Endothelial cell of umbilical vein (primary cell): Measurements from ENCODE around the gene RNU5B-1. TPM values are rescaled to one million over a fixed set of nuclear protein-coding genes. Genes with fewer than 3 reads are reported as not detected.

Source experiments
- BruUV-seq: library from RNA; stranded (reverse); fragments of 400-500 nt; replicated peaks from 2 replicates; lab custom pipeline; 2021; lab: Mats Ljungman, UMichigan
- CTCF ChIA-PET: fragments of 300-600, 350-600 bp; sonication (Branson Sonifier 250); formaldehyde crosslinking; loops from one replicate; lab custom pipeline; 2021; ENCODE audit warnings: antibody characterized with exemption, inconsistent platforms; lab: Charles Lee
- POLR2A ChIA-PET: fragments of 300-600, 350-600 bp; sonication (Branson Sonifier 250); formaldehyde crosslinking; loops from one replicate; lab custom pipeline; 2021; ENCODE audit warnings: antibody characterized with exemption, inconsistent platforms; lab: Charles Lee
- DNase-seq: peaks from one replicate; pipeline ENCODE4 v3.0.0-alpha.2; 2011; ENCODE audit warnings: low read depth, low spot score
- FAIRE-seq: peaks from 2 replicates; lab custom pipeline; 2011; peaks lifted over from hg19 to GRCh38; lab: Jason Lieb, UNC
- H2AFZ ChIP-seq: 2 replicates; pipeline ENCODE4 v1.6.0; 2012; ENCODE audit warnings: low read depth, low read length, control low read depth, inconsistent platforms
- H3K27ac ChIP-seq: 2 replicates; pipeline ENCODE4 v1.5.1; 2011; ENCODE audit warnings: low read depth, mild to moderate bottlenecking, control low read depth, low read length, moderate library complexity; ENCODE audit not compliant: insufficient read depth
- H3K27me3 ChIP-seq, 2 experiments: 2 replicates each; pipeline versions ENCODE4 v1.6.0 to v1.6.1; 2011; ENCODE audit warnings: low read length in 2 of 2, mixed read lengths in 1 of 2; ENCODE audit not compliant: control insufficient read depth in 2 of 2, insufficient read depth in 2 of 2
- H3K36me3 ChIP-seq, 2 experiments: 2 replicates in 1 of 2; 3 replicates in 1 of 2; pipeline ENCODE4 v1.5.1; 2011; ENCODE audit warnings: low read length in 2 of 2, mild to moderate bottlenecking in 1 of 2, moderate library complexity in 1 of 2; ENCODE audit not compliant: control insufficient read depth in 2 of 2, insufficient read depth in 2 of 2; ENCODE audit errors: extremely low read depth in 1 of 2
- H3K4me1 ChIP-seq: 3 replicates; pipeline ENCODE4 v1.5.1; 2011; ENCODE audit warnings: mild to moderate bottlenecking, low read length; ENCODE audit not compliant: control insufficient read depth, insufficient read depth; ENCODE audit errors: extremely low read depth
- H3K4me2 ChIP-seq: 2 replicates; pipeline ENCODE4 v1.6.1; 2011; ENCODE audit warnings: low read length, control low read depth, mixed read lengths; ENCODE audit not compliant: insufficient read depth
- H3K4me3 ChIP-seq, 3 experiments: fragments of 200-600 bp in 1 of 3; sonication (generic), shearing (Covaris generic) in 1 of 3; replicated peaks in 1 of 3; 2 replicates each; pipeline ENCODE4 v1.5.1; 2011 to 2016; ENCODE audit warnings: control low read depth in 3 of 3, low read length in 3 of 3, mild to moderate bottlenecking in 2 of 3, inconsistent platforms in 1 of 3, low read depth in 1 of 3, moderate library complexity in 1 of 3; ENCODE audit not compliant: insufficient read depth in 1 of 3
- H3K79me2 ChIP-seq: 2 replicates; pipeline ENCODE4 v1.6.0; 2012; ENCODE audit warnings: low read length, inconsistent platforms; ENCODE audit not compliant: control insufficient read depth, insufficient read depth
- H3K9ac ChIP-seq: replicated peaks from 2 replicates; pipeline ENCODE3; 2011; ENCODE audit warnings: low read length, control low read depth; ENCODE audit not compliant: insufficient read depth; ENCODE audit errors: extremely low read depth
- H3K9me1 ChIP-seq: replicated peaks from 3 replicates; pipeline ENCODE4 v1.6.0; 2011; ENCODE audit warnings: mild to moderate bottlenecking, low read length; ENCODE audit not compliant: control insufficient read depth, insufficient read depth; ENCODE audit errors: extremely low read depth
- H3K9me3 ChIP-seq: replicated peaks from 2 replicates; pipeline ENCODE4 v1.5.1; 2012; ENCODE audit warnings: low read length, inconsistent platforms; ENCODE audit not compliant: control insufficient read depth, insufficient read depth
- H4K20me1 ChIP-seq: replicated peaks from 2 replicates; pipeline ENCODE3; 2011; ENCODE audit warnings: mild to moderate bottlenecking, low read length; ENCODE audit not compliant: control insufficient read depth, insufficient read depth; ENCODE audit errors: extremely low read depth
- EZH2 ChIP-seq: IDR thresholded peaks from 2 replicates; pipeline ENCODE4 v1.6.1; 2012; ENCODE audit warnings: borderline replicate concordance, low read depth, mild to moderate bottlenecking, moderate library complexity, low read length, inconsistent platforms; ENCODE audit not compliant: severe bottlenecking
- FOS ChIP-seq: IDR thresholded peaks from 2 replicates; pipeline ENCODE4 v1.6.1; 2011; ENCODE audit warnings: mild to moderate bottlenecking, low read length, moderate library complexity, borderline replicate concordance; ENCODE audit not compliant: insufficient read depth
- GATA2 ChIP-seq: IDR thresholded peaks from 2 replicates; pipeline ENCODE4 v1.7.0; 2011; ENCODE audit warnings: low read depth, mild to moderate bottlenecking, moderate library complexity, mixed read lengths, low read length; ENCODE audit not compliant: insufficient read length, insufficient read depth
- JUN ChIP-seq: IDR thresholded peaks from 2 replicates; pipeline ENCODE4 v1.6.1; 2011; ENCODE audit warnings: borderline replicate concordance, low read depth; ENCODE audit not compliant: insufficient read length, insufficient read depth
- MYC ChIP-seq: IDR thresholded peaks from one replicate; pipeline ENCODE4 v1.6.1; 2011; ENCODE audit warnings: mild to moderate bottlenecking, low read depth, low read length
- POLR2A ChIP-seq: IDR thresholded peaks from 2 replicates; pipeline ENCODE4 v1.6.1; 2012; ENCODE audit warnings: low read depth, mild to moderate bottlenecking, control low read depth, low read length
- POLR2AphosphoS5 ChIP-seq: IDR thresholded peaks from 2 replicates; pipeline ENCODE4 v1.6.1; 2012; ENCODE audit warnings: low read depth, mild to moderate bottlenecking, control low read depth, low read length, moderate library complexity; ENCODE audit not compliant: insufficient read depth
- dilution Hi-C: fragments of 300-500 bp; cut with MboI; formaldehyde crosslinking; loops from one replicate; pipeline ENCODE4 v1.15.0; 2019; ENCODE audit warnings: low sequenced_read_pairs; ENCODE audit not compliant: extremely low pct_ligation_motif_present
- intact Hi-C: fragments of 100-400 bp; cut with micrococcal nuclease; formaldehyde crosslinking; loops from one replicate; pipeline ENCODE4 v1.10.0; 2022
- polyA plus RNA-seq, 4 experiments: library from polyadenylated mRNA; depleted of rRNA in 3 of 4; stranded (reverse) in 3 of 4; unstranded in 1 of 4; fragments of >200 nt; gene quantifications; 2 replicates each; pipeline versions ENCODE4 v1.2.1 to v1.2.3, GENCODE V29; 2011 to 2012; ENCODE audit warnings: missing spikeins in 1 of 4
- total RNA-seq: library from RNA; stranded (reverse); gene quantifications from 2 replicates; pipeline ENCODE4 v1.2.3, GENCODE V29; 2021
- TF ChIP-seq, protein P1 (sequence below): IDR thresholded peaks from 2 replicates; pipeline ENCODE4 v1.6.1; 2011; ENCODE audit not compliant: insufficient read depth, insufficient read length
- TF ChIP-seq, protein P2 (sequence below), 2 donors: IDR thresholded peaks; 1 replicate in 1 of 2; 2 replicates in 1 of 2; pipeline ENCODE4 v1.5.1; 2011; ENCODE audit warnings: low read length in 2 of 2, mild to moderate bottlenecking in 2 of 2, moderate library complexity in 2 of 2, control low read depth in 1 of 2, inconsistent platforms in 1 of 2, low read depth in 1 of 2; ENCODE audit not compliant: insufficient read depth in 1 of 2; ENCODE audit errors: extremely low read depth in 1 of 2

Gene RNU5B-1
- total and polyA plus RNA-seq, 2 donors (not counting 3 experiments of a cell fraction or from before 2014, with no cell fraction given), result not detected

DNA sequence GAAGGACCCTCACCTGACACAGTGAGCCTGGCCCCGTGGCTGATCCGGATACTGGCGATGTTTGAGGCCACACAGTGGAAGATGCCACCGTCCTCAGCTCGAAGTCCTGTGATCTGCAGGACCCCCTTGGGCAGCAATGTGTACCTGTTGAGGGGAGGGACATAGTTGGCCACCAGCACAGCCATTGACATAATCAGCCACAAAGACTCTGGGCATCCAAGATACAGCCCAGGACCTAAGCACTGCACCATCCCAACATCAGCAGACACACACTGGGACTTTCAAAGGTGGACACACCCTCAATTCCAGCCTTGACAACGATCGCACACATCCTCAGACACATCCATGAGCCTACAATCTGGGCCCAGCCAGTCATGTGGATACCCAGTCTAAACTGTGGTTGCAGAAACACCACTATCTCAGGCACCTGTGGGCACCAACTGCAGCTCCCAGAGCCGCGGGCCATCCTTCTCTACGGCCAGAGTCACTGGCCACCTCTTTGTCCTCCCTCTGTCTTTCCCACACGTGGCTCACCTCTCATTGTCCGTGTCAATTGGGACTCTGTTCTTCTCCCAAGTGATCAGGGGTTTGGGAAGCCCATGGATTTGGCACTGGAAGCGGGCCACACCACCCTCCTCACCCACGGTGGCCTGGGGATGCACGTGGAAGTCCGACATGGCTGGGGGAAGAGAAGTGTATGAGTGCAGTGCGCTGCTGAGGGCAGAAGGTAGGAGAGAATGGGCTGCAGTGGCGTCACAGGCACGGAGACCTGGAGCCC is 31.0 kb downstream of the RNU5B-1 start:
- no peak for TF ChIP-seq EZH2
- TF ChIP-seq GATA2, result no peak
- no peak for TF ChIP-seq FOS
- no peak for TF ChIP-seq POLR2A
- TF ChIP-seq MYC, result no peak
- TF ChIP-seq POLR2AphosphoS5, result no peak
- TF ChIP-seq, protein P1, sequence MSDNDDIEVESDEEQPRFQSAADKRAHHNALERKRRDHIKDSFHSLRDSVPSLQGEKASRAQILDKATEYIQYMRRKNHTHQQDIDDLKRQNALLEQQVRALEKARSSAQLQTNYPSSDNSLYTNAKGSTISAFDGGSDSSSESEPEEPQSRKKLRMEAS, result no peak
- TF ChIP-seq, protein P2, sequence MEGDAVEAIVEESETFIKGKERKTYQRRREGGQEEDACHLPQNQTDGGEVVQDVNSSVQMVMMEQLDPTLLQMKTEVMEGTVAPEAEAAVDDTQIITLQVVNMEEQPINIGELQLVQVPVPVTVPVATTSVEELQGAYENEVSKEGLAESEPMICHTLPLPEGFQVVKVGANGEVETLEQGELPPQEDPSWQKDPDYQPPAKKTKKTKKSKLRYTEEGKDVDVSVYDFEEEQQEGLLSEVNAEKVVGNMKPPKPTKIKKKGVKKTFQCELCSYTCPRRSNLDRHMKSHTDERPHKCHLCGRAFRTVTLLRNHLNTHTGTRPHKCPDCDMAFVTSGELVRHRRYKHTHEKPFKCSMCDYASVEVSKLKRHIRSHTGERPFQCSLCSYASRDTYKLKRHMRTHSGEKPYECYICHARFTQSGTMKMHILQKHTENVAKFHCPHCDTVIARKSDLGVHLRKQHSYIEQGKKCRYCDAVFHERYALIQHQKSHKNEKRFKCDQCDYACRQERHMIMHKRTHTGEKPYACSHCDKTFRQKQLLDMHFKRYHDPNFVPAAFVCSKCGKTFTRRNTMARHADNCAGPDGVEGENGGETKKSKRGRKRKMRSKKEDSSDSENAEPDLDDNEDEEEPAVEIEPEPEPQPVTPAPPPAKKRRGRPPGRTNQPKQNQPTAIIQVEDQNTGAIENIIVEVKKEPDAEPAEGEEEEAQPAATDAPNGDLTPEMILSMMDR (IDR thresholded peaks at IDR 0.05; ENCODE audit: extremely low read depth in 1 of 2, insufficient read depth in 1 of 2, low read depth in 1 of 2, low read length in 2 of 2), result no peak
- no peak for TF ChIP-seq JUN
- Histone ChIP-seq H2AFZ (no peak overlapping the region), H3K79me2 (no peaks in the 10 kb centered on the region), H3K9ac (no peak overlapping the region), H3K27ac (no peak overlapping the region), H3K4me1 (peaks cover 4% of the 10 kb centered on the region), H3K27me3 (peaks cover 0 to 3% of the 10 kb centered on the region in 2 experiments), H3K36me3 (no peaks in the 10 kb centered on the region), H3K9me1 (no peaks in the 10 kb centered on the region), H3K4me2 (no peak overlapping the region), H3K9me3 (no peaks in the 10 kb centered on the region), H3K4me3 (no peak overlapping the region), H4K20me1 (no peaks in the 10 kb centered on the region)
- ChIA-PET POLR2A (no interaction called here), CTCF (interaction anchor here (0.5 kb wide), 1 partner anchor 10 kb away, joined by 3 read pairs; no protein-coding TSS in a partner anchor)
- no TSS peak for BruUV-seq
- FAIRE-seq (no peak), DNase-seq (no peak)
- dilution Hi-C loops, result no loop called here
- intact Hi-C loops, result no loop called here
